COR-L47 (cell line): Measurements from ENCODE around the gene ZMIZ1.
"Not testable (repeated sequence)": the region's sequence is repeated elsewhere in the genome, so short reads cannot be mapped to it uniquely, and the experiment has no call there.

ENCODE experiments used
- DNase-seq: peaks from one replicate; lab custom pipeline; 2025; lab: John Stamatoyannopoulos, UW

Gene ZMIZ1

GRCh38 chr10:79029478-79030390 is 39.0 kb upstream of the ZMIZ1 start:
- DNase-seq, result no peak

DNA sequence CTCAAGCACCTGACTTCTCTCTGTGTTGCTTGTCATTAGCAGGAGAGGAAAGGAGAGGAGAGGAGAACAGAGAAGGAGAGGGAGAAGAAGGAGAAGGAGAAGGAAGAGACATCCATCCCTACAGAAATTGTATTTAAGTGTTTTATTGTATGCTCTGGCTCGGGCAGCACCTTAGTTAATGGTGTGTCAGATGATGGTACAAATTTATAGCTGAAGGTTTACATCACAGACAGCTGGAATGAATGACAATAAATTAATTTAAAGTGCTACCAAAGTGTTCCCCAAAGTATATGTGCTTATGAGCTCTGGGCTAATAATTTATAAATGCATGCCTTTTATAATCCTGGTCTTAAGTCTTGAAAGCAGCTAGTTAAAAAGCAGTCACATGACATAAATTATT is 38.1 kb upstream of the ZMIZ1 start:
- DNase-seq, result no peak

- DNase-seq, result no peak
Measured at GRCh38 chr10:79031723-79032122, 37.0 kb upstream of the ZMIZ1 start.

DNA sequence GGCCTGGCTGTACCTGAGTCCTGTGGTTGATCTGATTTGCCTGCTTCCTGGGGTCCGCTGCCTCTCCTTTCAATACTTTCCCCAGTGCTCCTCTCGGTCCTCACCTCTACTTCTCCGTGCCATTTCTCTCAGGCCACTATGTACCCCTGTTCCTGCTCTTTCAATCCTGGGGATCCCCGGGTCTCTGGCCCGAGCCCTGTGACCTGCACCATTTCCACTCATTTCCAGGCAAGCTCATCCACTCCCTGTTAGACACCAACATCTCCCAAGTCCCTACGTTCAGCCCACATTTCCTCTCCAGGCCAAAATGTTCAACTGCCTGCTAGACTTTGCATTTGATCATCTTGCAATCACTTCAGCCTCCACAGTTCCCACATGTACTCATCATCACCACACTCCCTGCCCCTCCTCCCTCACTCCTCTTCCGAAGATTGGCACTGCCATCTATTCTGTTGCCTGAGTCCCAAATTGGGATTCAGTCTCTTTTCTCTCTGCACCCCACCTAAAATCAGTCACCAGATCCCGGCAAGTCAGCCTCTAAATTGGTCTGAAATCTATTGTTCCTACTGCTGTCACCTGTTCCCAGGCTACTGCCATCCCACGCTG is 34.4 kb upstream of the ZMIZ1 start:
- DNase-seq, result no peak

GRCh38 chr10:79036416-79036815 is 32.4 kb upstream of the ZMIZ1 start:
- DNase-seq, result not testable (repeated sequence)

DNA sequence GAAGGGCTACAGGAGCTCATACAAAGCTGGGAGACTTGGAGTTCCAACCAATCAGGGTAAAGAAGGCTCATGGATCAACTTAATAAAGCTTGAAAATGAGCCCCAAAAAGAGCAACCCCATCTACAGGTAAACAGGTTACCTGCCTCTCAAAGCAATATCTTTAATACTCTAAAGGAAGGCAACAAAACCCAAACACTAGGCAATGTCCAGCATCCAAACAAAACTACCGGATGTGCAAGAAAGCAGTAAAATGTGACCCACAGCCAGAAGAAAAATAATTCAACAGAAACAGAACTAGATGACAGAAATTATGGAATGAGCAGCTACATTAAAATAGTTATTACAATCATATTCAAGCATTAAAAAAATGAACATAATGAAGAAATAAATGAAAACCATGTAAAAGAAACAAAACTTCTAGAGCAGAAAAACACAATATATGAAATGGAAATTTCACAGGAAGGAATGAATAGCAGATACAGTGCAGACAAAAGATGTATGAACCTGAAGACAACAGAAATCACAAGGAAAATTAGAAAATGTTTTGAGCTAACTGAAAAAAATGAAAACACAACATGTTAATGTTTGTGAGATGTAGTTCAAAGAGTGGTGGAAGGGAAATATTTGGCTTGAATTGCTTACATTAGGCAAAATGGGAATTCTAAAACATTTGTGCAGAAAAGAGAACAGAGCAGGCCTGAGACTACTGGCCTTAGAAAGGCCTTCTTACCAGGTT is 30.5 kb upstream of the ZMIZ1 start:
- DNase-seq, result no peak

DNA sequence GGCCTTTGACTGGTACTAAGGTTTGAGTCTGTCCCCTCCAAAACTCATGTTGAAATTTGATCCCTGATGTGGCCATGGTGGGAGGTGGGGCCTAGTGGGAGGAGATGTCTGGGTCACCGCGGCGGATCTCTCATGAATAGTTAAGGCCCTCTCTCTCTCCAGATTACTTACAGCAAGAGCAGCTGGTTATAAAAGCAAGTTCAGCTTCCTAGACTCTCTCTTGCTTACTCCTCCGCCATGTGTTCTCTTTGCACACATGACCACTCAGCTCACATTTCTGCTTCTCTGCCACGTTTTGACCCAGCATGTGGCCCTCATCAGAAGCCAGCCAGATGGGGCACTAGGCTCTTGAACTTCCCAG is 29.9 kb upstream of the ZMIZ1 start:
- no peak for DNase-seq

GRCh38 chr10:79042639-79043411 is 25.9 kb upstream of the ZMIZ1 start:
- DNase-seq, result no peak

DNA sequence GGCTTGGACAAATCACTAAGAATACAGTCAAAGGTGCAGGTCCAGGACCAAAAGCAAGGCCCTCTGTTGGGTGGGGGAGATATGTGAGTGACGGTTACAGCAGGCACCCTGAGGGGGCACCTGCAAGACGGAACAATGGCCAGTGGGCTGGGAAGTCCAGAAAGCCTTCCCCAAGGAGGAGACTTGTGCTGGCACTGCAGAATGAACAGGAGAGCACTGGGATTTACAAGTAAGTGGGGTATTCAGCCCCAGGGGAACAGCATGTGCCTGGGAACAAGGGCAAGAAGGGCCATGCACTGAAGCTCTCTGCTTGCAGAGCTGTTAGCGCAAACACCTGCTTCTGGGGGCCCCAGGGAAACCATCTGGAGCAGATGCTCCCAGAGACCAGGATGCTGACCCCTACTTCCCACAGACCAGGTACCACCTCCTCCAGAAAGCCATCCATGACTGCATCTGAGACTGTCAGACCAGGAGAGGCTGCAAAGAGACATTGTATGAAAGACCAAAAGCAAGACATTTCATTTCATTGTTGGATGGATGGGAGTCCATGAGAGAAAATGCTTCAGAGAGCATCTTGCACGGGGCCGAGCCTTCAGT is 24.6 kb upstream of the ZMIZ1 start:
- no peak for DNase-seq

DNA sequence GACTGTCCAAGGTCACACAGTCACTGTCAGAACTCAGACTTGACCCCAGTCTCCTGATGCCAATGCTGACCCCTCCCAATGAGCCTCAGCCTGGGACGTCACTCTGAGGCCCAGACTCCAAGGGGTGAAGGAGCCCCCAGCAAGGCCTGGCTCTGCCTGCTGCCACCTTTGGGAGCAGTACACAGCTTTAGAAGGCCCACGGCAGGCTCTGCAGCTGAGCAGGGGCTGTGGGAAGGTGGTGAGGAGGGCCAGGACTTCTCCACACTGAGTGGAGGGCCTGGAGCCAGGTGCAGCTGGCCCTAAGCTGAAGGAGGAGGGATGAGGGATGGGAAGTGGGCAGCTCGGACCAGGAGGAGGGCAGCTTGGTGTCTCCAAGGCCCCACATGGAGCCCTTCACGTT is 23.9 kb upstream of the ZMIZ1 start:
- no peak for DNase-seq

- no peak for DNase-seq
Measured at GRCh38 chr10:79045566-79046175, 23.1 kb upstream of the ZMIZ1 start.

- no peak for DNase-seq
Measured at GRCh38 chr10:79046326-79046725, 22.4 kb upstream of the ZMIZ1 start.

- no peak for DNase-seq
Measured at GRCh38 chr10:79046741-79047583, 21.8 kb upstream of the ZMIZ1 start.

- DNase-seq, result no peak
Measured at GRCh38 chr10:79047584-79047874, 21.2 kb upstream of the ZMIZ1 start.

DNA sequence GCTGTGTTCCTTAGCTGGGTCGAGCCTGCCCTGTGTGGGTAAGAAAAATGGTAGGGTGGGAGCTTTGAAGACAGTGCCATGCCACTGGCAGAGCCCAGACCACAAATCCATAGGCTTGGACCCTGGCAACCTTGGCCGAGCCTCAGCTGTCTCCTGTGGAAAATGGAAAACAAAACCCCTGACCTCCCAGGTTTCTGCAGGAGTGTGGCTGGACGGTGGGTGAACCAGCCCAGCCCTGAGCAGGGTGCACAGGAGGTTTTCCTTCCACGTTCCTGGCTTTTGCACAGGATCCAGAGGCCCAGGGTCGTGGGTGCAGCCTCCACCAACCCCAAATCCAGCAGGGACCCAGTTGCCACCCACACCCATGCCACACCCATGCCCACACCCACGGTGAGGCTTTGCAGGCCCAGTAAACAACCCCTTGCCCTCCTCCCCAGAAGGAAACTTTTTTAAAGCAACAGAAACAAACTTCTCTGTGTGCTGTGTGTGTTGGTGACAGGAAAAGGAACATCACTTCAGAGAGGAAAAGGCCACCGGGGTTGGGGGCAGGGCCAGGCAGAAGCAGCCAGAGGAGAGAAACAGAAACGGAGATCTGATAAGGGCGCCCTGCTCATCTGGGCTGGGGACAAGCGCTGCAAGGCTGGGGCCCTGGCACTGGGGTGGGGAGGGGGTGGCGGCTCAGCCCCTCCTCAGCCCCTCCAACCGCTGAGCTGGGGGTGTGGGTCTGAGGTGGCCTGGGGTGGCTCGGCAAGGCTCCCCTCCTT is 20.7 kb upstream of the ZMIZ1 start:
- DNase-seq, result no peak

DNA sequence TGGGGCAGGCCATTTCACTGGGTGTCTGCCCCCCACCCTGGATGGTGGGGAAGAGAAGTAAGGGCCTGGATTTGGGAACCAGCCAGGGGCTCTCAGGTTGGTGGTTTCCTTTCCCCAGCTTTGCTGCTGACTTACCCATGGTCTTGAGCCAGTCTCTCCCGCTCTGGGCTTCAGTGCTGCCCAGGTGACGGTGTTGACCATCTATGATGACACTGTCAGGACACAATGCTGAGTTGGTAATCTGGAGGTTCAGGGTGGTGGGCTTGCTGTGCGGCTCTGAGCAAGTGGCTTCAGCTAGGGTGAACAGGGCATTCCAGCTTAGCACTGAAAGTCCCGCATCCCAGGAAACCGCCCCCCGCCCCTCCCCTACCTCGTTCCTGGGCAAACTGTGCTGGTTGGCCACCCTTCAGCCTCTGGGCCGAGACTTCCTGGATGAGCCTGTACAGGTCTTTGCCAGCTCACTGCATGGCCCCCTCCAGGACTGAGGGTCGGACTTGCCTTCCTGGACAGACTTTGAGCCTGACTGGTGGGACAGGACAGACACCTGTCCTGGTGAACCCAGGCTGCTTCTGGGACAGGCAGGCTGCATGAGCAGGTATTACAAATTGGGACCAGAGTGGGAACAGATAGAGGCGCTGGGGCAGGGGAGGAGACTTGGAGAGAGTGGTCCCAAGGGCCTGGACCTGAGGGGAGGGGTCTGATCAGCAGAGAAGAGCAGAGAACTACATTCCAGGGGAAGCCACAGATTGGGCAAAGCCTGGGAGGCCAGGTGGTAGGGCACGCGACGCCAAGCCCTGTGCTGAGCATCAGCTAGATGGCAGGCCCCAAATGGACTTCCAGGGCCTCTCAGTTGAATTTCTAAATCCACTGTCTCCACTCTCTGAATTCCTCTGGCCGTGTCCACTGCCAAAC is 19.9 kb upstream of the ZMIZ1 start:
- DNase-seq, result no peak

GRCh38 chr10:79049931-79050895 is 18.6 kb upstream of the ZMIZ1 start:
- DNase-seq, result no peak
